HepG2 (cell line): ENCODE data around the gene MAGI1. TPM values are rescaled to one million over a fixed set of nuclear protein-coding genes. Genes with fewer than 3 reads are reported as not detected.

Experiments
- ARID4A ChIP-seq: sonication (generic); formaldehyde crosslinking; IDR thresholded peaks from 2 replicates; pipeline ENCODE4 v1.5.0; 2020; ENCODE audit warnings: mild to moderate bottlenecking, missing genetic modification reagents, borderline replicate concordance
- ASH2L ChIP-seq: fragments of 300-600, 200-600 bp; sonication (generic); IDR thresholded peaks from 2 replicates; pipeline ENCODE4 v1.7.0; 2017; ENCODE audit warnings: low read depth, mild to moderate bottlenecking, moderate library complexity, mixed read lengths, low read length; ENCODE audit not compliant: insufficient read length
- MXD3 ChIP-seq: IDR thresholded peaks from 2 replicates; pipeline ENCODE4 v1.6.1; 2016; ENCODE audit warnings: mild to moderate bottlenecking, missing biosample characterization, missing genetic modification reagents
- PATZ1 ChIP-seq: sonication (generic); formaldehyde crosslinking; IDR thresholded peaks from 2 replicates; pipeline ENCODE4 v1.4.0; 2020; ENCODE audit warnings: missing genetic modification reagents
- SRY ChIP-seq: sonication (generic); formaldehyde crosslinking; IDR thresholded peaks from 2 replicates; pipeline ENCODE4 v1.8.0; 2022; ENCODE audit warnings: mild to moderate bottlenecking, missing genetic modification reagents
- YEATS4 ChIP-seq: sonication (generic); formaldehyde crosslinking; IDR thresholded peaks from 2 replicates; pipeline ENCODE4 v1.4.0; 2020; ENCODE audit warnings: missing genetic modification reagents, borderline replicate concordance
- ZBTB40 ChIP-seq, 2 experiments: fragments of 450-650 bp in 1 of 2; sonication (generic) in 1 of 2; formaldehyde crosslinking in 1 of 2; IDR thresholded peaks; 2 replicates each; pipeline versions ENCODE4 v1.6.1 to v1.8.0; 2016 to 2022; ENCODE audit warnings: antibody characterized with exemption in 1 of 2, mild to moderate bottlenecking in 1 of 2, missing genetic modification reagents in 1 of 2
- ZNF350 ChIP-seq: sonication (generic); formaldehyde crosslinking; IDR thresholded peaks from 2 replicates; pipeline ENCODE4 v1.4.0; 2020; ENCODE audit warnings: mild to moderate bottlenecking, low read depth, missing genetic modification reagents, borderline replicate concordance
- polyA plus RNA-seq, 8 experiments: library from polyadenylated mRNA; depleted of rRNA in 3 of 8; stranded (reverse) in 7 of 8; unstranded in 1 of 8; fragments of >200 nt; fragmentation: Illumina TruSeq in 4 of 8; extraction: Trizol in 4 of 8; gene quantifications; 2 replicates each; pipeline versions ENCODE4 v1.2.1 to v1.2.3, GENCODE V29; 2011 to 2016; ENCODE audit warnings: low read depth in 4 of 8, missing spikeins in 1 of 8, mixed read lengths in 1 of 8; ENCODE audit not compliant: insufficient read depth in 1 of 8
- total RNA-seq, 5 experiments: library from RNA; depleted of rRNA; stranded (reverse); fragments of >200 nt; fragmentation: Illumina TruSeq; extraction: Trizol; gene quantifications; 2 replicates each; pipeline ENCODE4 v1.2.3, GENCODE V29; 2016; ENCODE audit warnings: low read depth in 1 of 5

The MAGI1 gene
- total and polyA plus RNA-seq, 2 of the 13 experiments (the other 11 are each of a cell fraction or from before 2014, with no cell fraction given) = 22.2 to 26.0 TPM

GRCh38 chr3:66038726-66039589, at the start of gene MAGI1 (continued):
- TF ChIP-seq ARID4A (CRISPR knock-in tag) = peak; percentile 61
- TF ChIP-seq PATZ1 = peak; percentile 77
- no peak for TF ChIP-seq ZBTB40 (IDR thresholded peaks at IDR 0.05)
- TF ChIP-seq ZBTB40 (CRISPR knock-in tag; IDR thresholded peaks at IDR 0.05) = peak; percentile 21; the same call in 1 of the 2 replicates
- no peak for TF ChIP-seq ZNF350
- TF ChIP-seq MXD3 (CRISPR knock-in tag) = no peak; the same call in 1 of the 2 replicates
- TF ChIP-seq SRY = no peak; the same call in 1 of the 2 replicates
- TF ChIP-seq ASH2L = peak; percentile 90
- TF ChIP-seq YEATS4 (CRISPR knock-in tag) = no peak
